SK-N-MC (cell line): ENCODE results near the gene SYNJ2.
"Not testable (repeated sequence)": the region's sequence is repeated elsewhere in the genome, so short reads cannot be mapped to it uniquely, and the experiment has no call there.

Source experiments
- EZH2 ChIP-seq: fragments of 200-600 bp; sonication (generic); IDR thresholded peaks from one replicate; pipeline ENCODE4 v1.6.1; 2017; ENCODE audit warnings: antibody characterized with exemption
- FOXP2 ChIP-seq: optimal IDR thresholded peaks from 2 replicates; pipeline ENCODE3; 2011; ENCODE audit warnings: mild to moderate bottlenecking, moderate library complexity; ENCODE audit not compliant: insufficient read depth; ENCODE audit errors: extremely low read length, control extremely low read depth
- POLR2AphosphoS5 ChIP-seq: IDR thresholded peaks from 2 replicates; pipeline ENCODE4 v1.6.1; 2012; ENCODE audit warnings: mild to moderate bottlenecking, low read depth, low read length, borderline replicate concordance

DNA sequence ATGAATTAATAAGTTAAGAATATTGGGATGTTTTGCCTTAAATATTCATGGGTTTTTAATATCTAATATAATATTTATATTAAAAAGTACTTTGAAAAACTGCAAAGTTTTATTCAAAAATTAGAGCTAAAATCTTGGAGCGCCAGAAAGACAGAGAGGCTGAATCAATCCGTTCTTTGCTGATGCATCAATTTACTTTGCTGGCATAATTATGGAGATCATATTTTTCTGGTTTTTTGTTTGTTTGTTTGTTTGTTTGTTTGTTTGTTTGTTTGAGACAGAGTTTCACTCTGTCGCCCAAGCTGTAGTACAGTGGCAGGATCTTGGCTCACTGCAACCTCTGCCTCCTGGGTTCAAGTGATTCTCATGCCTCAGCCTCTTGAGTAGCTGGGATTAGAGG lies 9.5 kb upstream of the SYNJ2 start:
- TF ChIP-seq POLR2AphosphoS5, EZH2, FOXP2: not testable (repeated sequence)
